Gastroesophageal sphincter (tissue), 3 donors: ENCODE measurements around the gene SPATA6L.

Experiments
- CTCF ChIP-seq, 4 experiments: fragments of 200-600 bp in 2 of 4; fragments of 450-650 bp in 2 of 4; sonication (generic) in 1 of 4; IDR thresholded peaks; one replicate each; pipeline ENCODE4 v1.5.1; 2017 to 2019; ENCODE audit warnings: antibody characterized with exemption in 4 of 4, mild to moderate bottlenecking in 2 of 4, moderate library complexity in 2 of 4
- EP300 ChIP-seq: sonication (generic); formaldehyde crosslinking; IDR thresholded peaks from one replicate; pipeline ENCODE4 v1.6.1; 2017; ENCODE audit warnings: antibody characterized with exemption, mild to moderate bottlenecking
- POLR2A ChIP-seq, 2 donors: fragments of 450-650 bp; IDR thresholded peaks; one replicate each; pipeline ENCODE4 v1.6.1; 2017; ENCODE audit warnings: antibody characterized with exemption in 2 of 2, mild to moderate bottlenecking in 2 of 2, moderate library complexity in 1 of 2
- POLR2AphosphoS5 ChIP-seq: sonication (generic); formaldehyde crosslinking; IDR thresholded peaks from one replicate; pipeline ENCODE4 v1.6.1; 2017; ENCODE audit warnings: antibody characterized with exemption

GRCh38 chr9:4665357-4665756 is 923 bp downstream of the SPATA6L start:
- TF ChIP-seq CTCF (IDR thresholded peaks at IDR 0.05) (no peak), POLR2A (IDR thresholded peaks at IDR 0.05) (no peak), POLR2AphosphoS5 (peak; percentile 44), EP300 (no peak)
